CD4-positive, alpha-beta memory T cell (primary cell): Measurements from ENCODE around the gene AGBL1. TPM values are rescaled to one million over a fixed set of nuclear protein-coding genes. Genes with fewer than 3 reads are reported as not detected.

ENCODE experiments used
- CTCF ChIA-PET: fragments of 350-600 bp; sonication (Branson Sonifier 250); formaldehyde crosslinking; loops from one replicate; lab custom pipeline; 2021; ENCODE audit warnings: inconsistent platforms; ENCODE audit not compliant: partially characterized antibody; lab: Charles Lee
- POLR2A ChIA-PET: fragments of 350-600 bp; sonication (Branson Sonifier 250); formaldehyde crosslinking; loops from one replicate; lab custom pipeline; 2021; ENCODE audit not compliant: partially characterized antibody; lab: Charles Lee
- DNase-seq, 5 donors: peaks; one replicate each; pipeline versions ENCODE4 v3.0.0 to v3.0.0-alpha.2; 2020 to 2022; ENCODE audit warnings: mixed read lengths in 1 of 5
- H3K27ac ChIP-seq: one replicate; pipeline ENCODE4 v1.7.0; 2013; ENCODE audit warnings: low read depth, low read length
- H3K27me3 ChIP-seq: 2 replicates; pipeline ENCODE4 v1.7.0; 2013; ENCODE audit warnings: mild to moderate bottlenecking, low read length, moderate library complexity; ENCODE audit not compliant: insufficient read depth
- H3K36me3 ChIP-seq: 2 replicates; pipeline ENCODE4 v1.7.0; 2013; ENCODE audit warnings: mild to moderate bottlenecking, low read length, moderate library complexity; ENCODE audit not compliant: insufficient read depth
- H3K4me1 ChIP-seq: 2 replicates; pipeline ENCODE4 v1.7.0; 2013; ENCODE audit warnings: mild to moderate bottlenecking, low read length, moderate library complexity; ENCODE audit not compliant: insufficient read depth
- H3K4me3 ChIP-seq, 2 donors: one replicate each; pipeline ENCODE4 v1.7.0; 2013; ENCODE audit warnings: low read length in 2 of 2, mild to moderate bottlenecking in 1 of 2
- H3K9me3 ChIP-seq, 2 donors: one replicate each; pipeline ENCODE4 v1.7.0; 2013; ENCODE audit warnings: low read length in 2 of 2, control low read depth in 1 of 2; ENCODE audit not compliant: control insufficient read depth in 1 of 2
- H3K27ac Mint-ChIP-seq, 7 donors: one replicate each; pipeline ENCODE4 v1.8.0; 2020 to 2021; ENCODE audit warnings: mixed read lengths in 7 of 7, mild to moderate bottlenecking in 6 of 7, inconsistent platforms in 3 of 7, moderate library complexity in 3 of 7
- H3K27me3 Mint-ChIP-seq, 2 donors: one replicate each; pipeline ENCODE4 v1.8.0; 2020 to 2021; ENCODE audit warnings: mixed read lengths in 2 of 2
- H3K36me3 Mint-ChIP-seq, 2 donors: one replicate each; pipeline ENCODE4 v1.8.0; 2020 to 2021; ENCODE audit warnings: mixed read lengths in 2 of 2, inconsistent platforms in 1 of 2, mild to moderate bottlenecking in 1 of 2
- H3K4me1 Mint-ChIP-seq, 4 donors: one replicate each; pipeline ENCODE4 v1.8.0; 2020 to 2021; ENCODE audit warnings: mixed read lengths in 4 of 4, mild to moderate bottlenecking in 1 of 4
- H3K4me3 Mint-ChIP-seq, 8 donors: one replicate each; pipeline ENCODE4 v1.8.0; 2020 to 2021; ENCODE audit warnings: mixed read lengths in 8 of 8, mild to moderate bottlenecking in 7 of 8, moderate library complexity in 6 of 8, inconsistent platforms in 3 of 8
- H3K9me3 Mint-ChIP-seq, 8 donors: one replicate each; pipeline ENCODE4 v1.8.0; 2020 to 2021; ENCODE audit warnings: mixed read lengths in 8 of 8, mild to moderate bottlenecking in 5 of 8, inconsistent platforms in 3 of 8, moderate library complexity in 1 of 8
- intact Hi-C: fragments of 100-400 bp; cut with micrococcal nuclease; formaldehyde crosslinking; loops from one replicate; pipeline ENCODE4 v1.15.1; 2023
- polyA plus RNA-seq, 2 donors: library from polyadenylated mRNA; unstranded; fragments of 300-500 nt; fragmentation: Illumina TruSeq; gene quantifications; one replicate each; pipeline ENCODE4 v1.2.3, GENCODE V29; 2021
- total RNA-seq, 2 experiments: library from RNA; stranded (reverse); gene quantifications; one replicate each; pipeline ENCODE4 v1.2.3, GENCODE V29; 2021

The AGBL1 gene
- total and polyA plus RNA-seq, 4 experiments from 2014 or later = not detected

GRCh38 chr15:86373147-86373546 lies 293.5 kb downstream of the AGBL1 start:
- Mint-ChIP-seq H3K9me3 (peaks cover 0 to 22% (median 6%) of the 10 kb centered on the region in 8 donors), H3K27me3 (peaks cover 3 to 6% of the 10 kb centered on the region in 2 donors), H3K27ac (no peak overlapping the region), H3K4me1 (no peaks in the 10 kb centered on the region), H3K36me3 (peaks cover 0 to 4% of the 10 kb centered on the region in 2 donors), H3K4me3 (no peak overlapping the region)
- CTCF ChIA-PET = no interaction called here
- Histone ChIP-seq H3K27me3 (no peaks in the 10 kb centered on the region), H3K4me1 (no peaks in the 10 kb centered on the region), H3K36me3 (no peaks in the 10 kb centered on the region), H3K4me3 (no peak overlapping the region), H3K9me3 (no peaks in the 10 kb centered on the region), H3K27ac (no peak overlapping the region)
- no peak for DNase-seq
- POLR2A ChIA-PET = no interaction called here
- intact Hi-C loops = no loop called here

- Histone ChIP-seq H3K9me3 (no peaks in the 10 kb centered on the region), H3K4me1 (no peaks in the 10 kb centered on the region), H3K27ac (no peak overlapping the region), H3K4me3 (no peak overlapping the region), H3K27me3 (no peaks in the 10 kb centered on the region), H3K36me3 (no peaks in the 10 kb centered on the region)
- DNase-seq = no peak
- Mint-ChIP-seq H3K27ac (no peak overlapping the region), H3K4me1 (no peaks in the 10 kb centered on the region), H3K36me3 (peaks cover 0 to 4% of the 10 kb centered on the region in 2 donors), H3K27me3 (peaks cover 5 to 6% of the 10 kb centered on the region in 2 donors), H3K4me3 (no peak overlapping the region), H3K9me3 (peaks cover 0 to 18% (median 5%) of the 10 kb centered on the region in 8 donors)
- CTCF ChIA-PET = no interaction called here
- intact Hi-C loops = no loop called here
- POLR2A ChIA-PET = no interaction called here
Measured at GRCh38 chr15:86375733-86376280, 296.1 kb downstream of the AGBL1 start.

GRCh38 chr15:86377914-86378313 lies 298.2 kb downstream of the AGBL1 start:
- Mint-ChIP-seq H3K27me3 (peaks cover 4 to 10% of the 10 kb centered on the region in 2 donors), H3K9me3 (peaks cover 0 to 18% (median 5%) of the 10 kb centered on the region in 8 donors), H3K27ac (no peak overlapping the region), H3K4me3 (no peak overlapping the region), H3K4me1 (no peaks in the 10 kb centered on the region), H3K36me3 (peaks cover 0 to 4% of the 10 kb centered on the region in 2 donors)
- POLR2A ChIA-PET = no interaction called here
- CTCF ChIA-PET = no interaction called here
- DNase-seq = no peak
- no peaks in the 10 kb centered on the region for H3K36me3 ChIP-seq
- no peaks in the 10 kb centered on the region for H3K4me1 ChIP-seq
- H3K4me3 ChIP-seq = no peak overlapping the region
- no peak overlapping the region for H3K27ac ChIP-seq
- no peaks in the 10 kb centered on the region for H3K9me3 ChIP-seq
- intact Hi-C loops = no loop called here
- H3K27me3 ChIP-seq = no peaks in the 10 kb centered on the region

GRCh38 chr15:86382341-86382740 lies 302.7 kb downstream of the AGBL1 start:
- Histone ChIP-seq H3K9me3 (no peaks in the 10 kb centered on the region), H3K4me3 (no peak overlapping the region), H3K36me3 (no peaks in the 10 kb centered on the region), H3K27me3 (no peaks in the 10 kb centered on the region), H3K4me1 (no peaks in the 10 kb centered on the region), H3K27ac (no peak overlapping the region)
- Mint-ChIP-seq H3K9me3 (peaks cover 0 to 4% (median 2%) of the 10 kb centered on the region in 8 donors), H3K27me3 (peaks cover 7 to 12% of the 10 kb centered on the region in 2 donors), H3K36me3 (no peaks in the 10 kb centered on the region), H3K4me3 (no peak overlapping the region), H3K27ac (no peak overlapping the region), H3K4me1 (peaks cover 0 to 4% (median 2%) of the 10 kb centered on the region in 4 donors)
- DNase-seq = no peak
- ChIA-PET POLR2A (interaction anchor here (0.7 kb wide), 1 partner anchor 167 kb away, joined by 3 read pairs; no protein-coding TSS in a partner anchor), CTCF (no interaction called here)
- intact Hi-C loops = no loop called here

GRCh38 chr15:86383611-86384010 lies 303.9 kb downstream of the AGBL1 start:
- Mint-ChIP-seq H3K36me3 (no peaks in the 10 kb centered on the region), H3K4me3 (no peak overlapping the region), H3K4me1 (peaks cover 0 to 4% (median 2%) of the 10 kb centered on the region in 4 donors), H3K27me3 (peaks cover 7 to 16% of the 10 kb centered on the region in 2 donors), H3K27ac (no peak overlapping the region), H3K9me3 (peaks cover 0 to 4% (median 2%) of the 10 kb centered on the region in 8 donors)
- intact Hi-C loops = no loop called here
- DNase-seq = no peak
- no peaks in the 10 kb centered on the region for H3K4me1 ChIP-seq
- H3K9me3 ChIP-seq = no peaks in the 10 kb centered on the region
- CTCF ChIA-PET = no interaction called here
- H3K4me3 ChIP-seq = no peak overlapping the region
- no peaks in the 10 kb centered on the region for H3K27me3 ChIP-seq
- POLR2A ChIA-PET = no interaction called here
- H3K27ac ChIP-seq = no peak overlapping the region
- no peaks in the 10 kb centered on the region for H3K36me3 ChIP-seq

- intact Hi-C loops = no loop called here
- H3K27ac ChIP-seq = no peak overlapping the region
- H3K27me3 Mint-ChIP-seq = peaks cover 7 to 16% of the 10 kb centered on the region in 2 donors
- no peaks in the 10 kb centered on the region for H3K27me3 ChIP-seq
- no peaks in the 10 kb centered on the region for H3K36me3 ChIP-seq
- H3K4me3 ChIP-seq = no peak overlapping the region
- H3K36me3 Mint-ChIP-seq = no peaks in the 10 kb centered on the region
- peaks cover 0 to 4% (median 2%) of the 10 kb centered on the region in 8 donors for H3K9me3 Mint-ChIP-seq
- DNase-seq = no peak
- no peaks in the 10 kb centered on the region for H3K4me1 ChIP-seq
- no peak overlapping the region for H3K4me3 Mint-ChIP-seq
- no peaks in the 10 kb centered on the region for H3K9me3 ChIP-seq
- peaks cover 0 to 4% (median 2%) of the 10 kb centered on the region in 4 donors for H3K4me1 Mint-ChIP-seq
- ChIA-PET POLR2A (no interaction called here), CTCF (interaction anchor here (0.6 kb wide), 1 partner anchor 28 kb away, joined by 3 read pairs; no protein-coding TSS in a partner anchor)
- H3K27ac Mint-ChIP-seq = no peak overlapping the region
Measured at GRCh38 chr15:86384186-86384585, 304.5 kb downstream of the AGBL1 start.

GRCh38 chr15:86392296-86392695 lies 312.6 kb downstream of the AGBL1 start:
- Mint-ChIP-seq H3K9me3 (peaks cover 0 to 2% (median 0%) of the 10 kb centered on the region in 8 donors), H3K27me3 (peaks cover 2 to 7% of the 10 kb centered on the region in 2 donors), H3K36me3 (no peaks in the 10 kb centered on the region), H3K4me1 (no peaks in the 10 kb centered on the region), H3K4me3 (no peak overlapping the region), H3K27ac (no peak overlapping the region)
- no peaks in the 10 kb centered on the region for H3K27me3 ChIP-seq
- no peak overlapping the region for H3K27ac ChIP-seq
- H3K36me3 ChIP-seq = no peaks in the 10 kb centered on the region
- no peaks in the 10 kb centered on the region for H3K4me1 ChIP-seq
- ChIA-PET POLR2A (no interaction called here), CTCF (interaction anchor here (1.1 kb wide), 1 partner anchor 23 kb away, joined by 3 read pairs; no protein-coding TSS in a partner anchor)
- H3K9me3 ChIP-seq = no peaks in the 10 kb centered on the region
- intact Hi-C loops = no loop called here
- no peak for DNase-seq
- no peak overlapping the region for H3K4me3 ChIP-seq
